Prostate gland (tissue), 2 donors: ENCODE results near the gene RMDN2. TPM values are rescaled to one million over a fixed set of nuclear protein-coding genes. Genes with fewer than 3 reads are reported as not detected.

Experiments
- DNase-seq: peaks from one replicate; pipeline ENCODE4 v3.0.0-alpha.2; 2019; ENCODE audit warnings: low spot score
- H3K27ac ChIP-seq, 2 donors: fragments of 200-600 bp; sonication (generic); 2 replicates each; pipeline ENCODE4 v1.5.1; 2017 to 2019
- H3K27me3 ChIP-seq: fragments of 200-600 bp; sonication (generic); replicated peaks from 2 replicates; pipeline ENCODE4 v1.5.1; 2019; ENCODE audit not compliant: insufficient read depth
- H3K36me3 ChIP-seq, 2 donors: fragments of 200-600 bp; sonication (generic); 1 replicate in 1 of 2; 2 replicates in 1 of 2; pipeline versions ENCODE4 v1.5.1 to v1.8.1; 2017 to 2019
- H3K4me1 ChIP-seq: fragments of 200-600 bp; sonication (generic); replicated peaks from 2 replicates; pipeline ENCODE4 v1.5.1; 2019
- H3K4me3 ChIP-seq, 2 donors: fragments of 200-600 bp; sonication (generic); 2 replicates each; pipeline ENCODE4 v1.5.1; 2017 to 2019
- H3K9me3 ChIP-seq: fragments of 200-600 bp; sonication (generic); 2 replicates; pipeline ENCODE4 v1.5.1; 2017
- POLR2A ChIP-seq: fragments of 450-650 bp; IDR thresholded peaks from one replicate; pipeline ENCODE4 v1.6.1; 2016; ENCODE audit warnings: antibody characterized with exemption, mild to moderate bottlenecking
- POLR2AphosphoS5 ChIP-seq: sonication (generic); formaldehyde crosslinking; IDR thresholded peaks from one replicate; pipeline ENCODE4 v1.6.1; 2017; ENCODE audit warnings: antibody characterized with exemption
- WGBS: methylation state at CpG from one replicate; pipeline ENCODE4 v1.1.5; 2018; 5-methylcytosine and 5-hydroxymethylcytosine counted together
- intact Hi-C: fragments of 100-400 bp; cut with DNase I; formaldehyde crosslinking; loops from one replicate; pipeline ENCODE4 v1.14.2; 2022
- total RNA-seq, 2 donors: library from RNA; depleted of rRNA; stranded (reverse); fragments of >200 nt; gene quantifications; one replicate each; pipeline ENCODE4 v1.1.0, GENCODE V29; 2016
- TF ChIP-seq, protein P1 (sequence below), 4 experiments: fragments of 200-600 bp in 2 of 4; fragments of 450-650 bp in 2 of 4; sonication (generic) in 2 of 4; IDR thresholded peaks; 1 replicate in 3 of 4; 2 replicates in 1 of 4; pipeline ENCODE4 v1.5.1; 2016 to 2019; ENCODE audit warnings: antibody characterized with exemption in 4 of 4, mild to moderate bottlenecking in 2 of 4, moderate library complexity in 2 of 4

Gene RMDN2
- total RNA-seq, 2 donors from 2014 or later: 9.0 to 9.2 TPM

- 71% methylated on average over 3 of the region's 4 CpGs for WGBS
- intact Hi-C loops: loop anchor here (5.0 kb wide), 3 partner anchors 206 to 481 kb away; partner anchors contain the start of gene CDC42EP3
Measured at GRCh38 chr2:37878536-37878935, 46.6 kb upstream of the RMDN2 start.

DNA sequence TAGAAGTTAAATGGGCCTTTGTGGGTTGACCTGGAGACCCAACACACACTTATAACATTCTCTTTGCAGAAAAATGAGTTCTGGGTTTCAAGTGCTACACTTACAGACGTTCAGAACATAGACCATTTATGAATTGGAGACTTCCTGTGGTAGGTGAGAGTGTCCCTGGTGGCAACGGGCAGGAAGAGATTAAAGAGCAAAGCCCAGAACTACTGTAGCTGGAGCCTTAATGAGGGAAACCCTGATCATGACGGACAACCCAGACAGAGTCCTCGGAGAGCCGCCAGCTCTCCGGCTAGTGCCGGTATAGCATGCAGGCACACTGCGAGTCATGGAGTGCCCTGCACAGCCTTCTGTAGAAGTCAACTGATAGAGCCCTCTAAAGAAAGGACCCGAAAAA, 44.5 kb upstream of the RMDN2 start:
- Histone ChIP-seq H3K4me3 (no peak overlapping the region), H3K36me3 (no peaks in the 10 kb centered on the region), H3K27me3 (no peaks in the 10 kb centered on the region), H3K9me3 (no peaks in the 10 kb centered on the region), H3K4me1 (no peaks in the 10 kb centered on the region), H3K27ac (no peak overlapping the region)
- WGBS: 72% methylated on average over 9 of the region's 9 CpGs
- TF ChIP-seq POLR2AphosphoS5: no peak
- TF ChIP-seq POLR2A: no peak
- TF ChIP-seq, protein P1, sequence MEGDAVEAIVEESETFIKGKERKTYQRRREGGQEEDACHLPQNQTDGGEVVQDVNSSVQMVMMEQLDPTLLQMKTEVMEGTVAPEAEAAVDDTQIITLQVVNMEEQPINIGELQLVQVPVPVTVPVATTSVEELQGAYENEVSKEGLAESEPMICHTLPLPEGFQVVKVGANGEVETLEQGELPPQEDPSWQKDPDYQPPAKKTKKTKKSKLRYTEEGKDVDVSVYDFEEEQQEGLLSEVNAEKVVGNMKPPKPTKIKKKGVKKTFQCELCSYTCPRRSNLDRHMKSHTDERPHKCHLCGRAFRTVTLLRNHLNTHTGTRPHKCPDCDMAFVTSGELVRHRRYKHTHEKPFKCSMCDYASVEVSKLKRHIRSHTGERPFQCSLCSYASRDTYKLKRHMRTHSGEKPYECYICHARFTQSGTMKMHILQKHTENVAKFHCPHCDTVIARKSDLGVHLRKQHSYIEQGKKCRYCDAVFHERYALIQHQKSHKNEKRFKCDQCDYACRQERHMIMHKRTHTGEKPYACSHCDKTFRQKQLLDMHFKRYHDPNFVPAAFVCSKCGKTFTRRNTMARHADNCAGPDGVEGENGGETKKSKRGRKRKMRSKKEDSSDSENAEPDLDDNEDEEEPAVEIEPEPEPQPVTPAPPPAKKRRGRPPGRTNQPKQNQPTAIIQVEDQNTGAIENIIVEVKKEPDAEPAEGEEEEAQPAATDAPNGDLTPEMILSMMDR (IDR thresholded peaks at IDR 0.05): no peak
- no peak for DNase-seq
- intact Hi-C loops: no loop called here

More at GRCh38 chr2:37878536-37878935, 46.6 kb upstream of the RMDN2 start:
- Histone ChIP-seq H3K4me3 (no peak overlapping the region), H3K36me3 (no peaks in the 10 kb centered on the region), H3K27me3 (no peaks in the 10 kb centered on the region), H3K9me3 (no peaks in the 10 kb centered on the region), H3K27ac (no peak overlapping the region), H3K4me1 (no peaks in the 10 kb centered on the region)
- DNase-seq: no peak
- TF ChIP-seq, protein P1 (IDR thresholded peaks at IDR 0.05): no peak
- TF ChIP-seq POLR2AphosphoS5: no peak

DNA sequence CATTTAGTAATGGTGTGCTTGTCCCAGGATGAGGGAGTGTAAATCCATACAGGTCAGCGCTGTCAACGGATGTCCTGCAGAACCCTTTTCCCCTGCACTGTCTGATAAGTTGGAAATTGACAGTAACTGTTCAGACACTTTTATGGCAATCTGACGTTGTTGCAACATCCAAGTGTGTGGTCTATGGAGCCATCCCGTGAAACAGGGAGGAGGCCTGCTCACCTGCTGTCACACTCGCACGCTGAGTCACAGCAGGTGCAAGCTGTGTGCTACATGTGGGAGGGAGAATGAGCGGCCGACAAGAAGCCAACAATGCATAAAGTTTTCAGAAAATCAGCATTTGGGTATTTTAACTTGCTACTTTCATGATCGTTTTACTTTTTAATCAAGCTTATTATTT, 43.7 kb upstream of the RMDN2 start:
- H3K4me3 ChIP-seq: no peak overlapping the region
- no peaks in the 10 kb centered on the region for H3K9me3 ChIP-seq
- no peak for DNase-seq
- H3K36me3 ChIP-seq: no peaks in the 10 kb centered on the region
- H3K27me3 ChIP-seq: no peaks in the 10 kb centered on the region
- H3K4me1 ChIP-seq: no peaks in the 10 kb centered on the region
- intact Hi-C loops: no loop called here
- no peak for TF ChIP-seq POLR2AphosphoS5
- TF ChIP-seq, protein P1 (IDR thresholded peaks at IDR 0.05): no peak
- no peak for TF ChIP-seq POLR2A
- WGBS: 82% methylated on average over 9 of the region's 9 CpGs
- H3K27ac ChIP-seq: no peak overlapping the region

- no peak for DNase-seq
- Histone ChIP-seq H3K36me3 (no peaks in the 10 kb centered on the region), H3K4me1 (no peaks in the 10 kb centered on the region), H3K27me3 (no peaks in the 10 kb centered on the region), H3K27ac (no peak overlapping the region), H3K9me3 (no peaks in the 10 kb centered on the region), H3K4me3 (no peak overlapping the region)
- TF ChIP-seq POLR2AphosphoS5: no peak
- TF ChIP-seq POLR2A: no peak
- TF ChIP-seq, protein P1 (IDR thresholded peaks at IDR 0.05): no peak
- intact Hi-C loops: no loop called here
- WGBS: 96% methylated on average over 1 of the region's 1 CpG
Measured at GRCh38 chr2:37882036-37882435, 43.1 kb upstream of the RMDN2 start.

DNA sequence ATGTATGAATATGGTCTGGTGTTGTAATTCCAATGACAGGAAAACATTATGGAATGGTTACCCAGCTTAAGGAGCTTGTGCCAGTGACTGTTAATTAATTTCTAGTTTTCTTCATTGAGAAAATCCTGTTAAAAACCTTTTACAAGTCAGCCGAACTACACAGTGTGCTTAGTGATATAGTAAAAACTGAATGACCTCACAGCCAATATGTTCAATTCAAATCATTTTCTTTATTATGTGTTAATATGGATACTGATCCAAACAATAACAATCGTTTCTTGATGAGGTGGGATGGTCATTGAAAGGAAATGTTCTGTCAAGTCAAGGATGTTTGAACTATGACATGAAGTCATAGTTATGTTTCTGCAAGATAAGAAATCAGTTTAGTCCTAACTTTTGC, 41.6 kb upstream of the RMDN2 start:
- H3K27ac ChIP-seq: no peak overlapping the region
- TF ChIP-seq POLR2AphosphoS5 (no peak), POLR2A (no peak)
- TF ChIP-seq, protein P1 (IDR thresholded peaks at IDR 0.05): no peak
- H3K36me3 ChIP-seq: no peaks in the 10 kb centered on the region
- no peaks in the 10 kb centered on the region for H3K27me3 ChIP-seq
- no peaks in the 10 kb centered on the region for H3K9me3 ChIP-seq
- no peak overlapping the region for H3K4me3 ChIP-seq
- WGBS: 83% methylated on average over 2 of the region's 2 CpGs
- no peak for DNase-seq
- intact Hi-C loops: no loop called here
- H3K4me1 ChIP-seq: no peaks in the 10 kb centered on the region
